Stomach (tissue), 9 donors: ENCODE results near the gene TPST1. TPM values are rescaled to one million over a fixed set of nuclear protein-coding genes. Genes with fewer than 3 reads are reported as not detected.
A peak's percentile ranks its signal among the peaks of the same experiment; 100 is the strongest.

ENCODE experiments used
- DNase-seq, 2 donors: peaks; one replicate each; pipeline versions ENCODE4 v3.0.0 to v3.0.0-alpha.2; 2013 to 2019
- H3K27ac ChIP-seq, 5 donors: fragments of 200-600 bp in 4 of 5; sonication (generic) in 4 of 5; one replicate each; pipeline ENCODE4 v1.5.1; 2013 to 2019; ENCODE audit warnings: mild to moderate bottlenecking in 1 of 5, moderate library complexity in 1 of 5
- H3K27me3 ChIP-seq, 3 donors: fragments of 200-600 bp; sonication (generic); one replicate each; pipeline ENCODE4 v1.5.1; 2017 to 2019; ENCODE audit warnings: mixed run types in 1 of 3
- H3K36me3 ChIP-seq, 4 donors: fragments of 200-600 bp; sonication (generic); 1 replicate in 3 of 4; 2 replicates in 1 of 4; pipeline ENCODE4 v1.5.1; 2016 to 2019
- H3K4me1 ChIP-seq, 4 donors: fragments of 200-600 bp; sonication (generic); one replicate each; pipeline ENCODE4 v1.5.1; 2016 to 2019
- H3K4me3 ChIP-seq, 4 donors: fragments of 200-600 bp; sonication (generic) in 3 of 4; one replicate each; pipeline ENCODE4 v1.5.1; 2016 to 2019; ENCODE audit warnings: mild to moderate bottlenecking in 1 of 4
- H3K9me3 ChIP-seq, 4 donors: fragments of 200-600 bp; sonication (generic); one replicate each; pipeline ENCODE4 v1.5.1; 2016 to 2019
- CTCF ChIP-seq, 7 experiments: fragments of 450-650 bp in 4 of 7; fragments of 200-600 bp in 3 of 7; sonication (generic) in 3 of 7; IDR thresholded peaks; one replicate each; pipeline ENCODE4 v1.5.1; 2016 to 2019; ENCODE audit warnings: antibody characterized with exemption in 7 of 7, control low read depth in 2 of 7, mild to moderate bottlenecking in 1 of 7
- EP300 ChIP-seq: sonication (generic); formaldehyde crosslinking; IDR thresholded peaks from one replicate; pipeline ENCODE4 v1.6.1; 2017; ENCODE audit warnings: antibody characterized with exemption
- POLR2A ChIP-seq, 4 donors: fragments of 450-650 bp; IDR thresholded peaks; one replicate each; pipeline ENCODE4 v1.6.1; 2016; ENCODE audit warnings: antibody characterized with exemption in 4 of 4, control low read depth in 2 of 4, mild to moderate bottlenecking in 1 of 4, moderate library complexity in 1 of 4
- POLR2AphosphoS5 ChIP-seq, 3 donors: sonication (generic); formaldehyde crosslinking; IDR thresholded peaks; one replicate each; pipeline ENCODE4 v1.6.1; 2016; ENCODE audit warnings: antibody characterized with exemption in 3 of 3
- WGBS, 5 donors: extraction: QIAGEN DNeasy Blood & Tissue Kit in 3 of 5; methylation state at CpG; one replicate each; pipeline versions ENCODE4 v1.1.5 to v1.1.7; 2013 to 2018; 5-methylcytosine and 5-hydroxymethylcytosine counted together
- intact Hi-C: fragments of 100-400 bp; cut with DNase I; formaldehyde crosslinking; loops from one replicate; pipeline ENCODE4 v1.15.1; 2023; ENCODE audit warnings: low total_unique reads
- polyA plus RNA-seq, 3 donors: library from polyadenylated mRNA; stranded (reverse); fragments of 200-250 nt; gene quantifications; one replicate each; pipeline ENCODE4 v1.2.3, GENCODE V29; 2013
- total RNA-seq, 5 donors: library from RNA; depleted of rRNA; stranded (reverse); fragments of >200 nt; gene quantifications; one replicate each; pipeline versions ENCODE4 v1.1.0 to v1.2.3, GENCODE V29; 2014 to 2016
- donor health status: healthy with polysubstance abuse.
- donor health status: Bipolar disorder and iron deficiency.
- donor health status: healthy.

TPST1 gene
- total and polyA plus RNA-seq, 8 donors, result 0.58 to 78.8 (median 8.7) TPM

- TF ChIP-seq POLR2A (IDR thresholded peaks at IDR 0.05), result no peak
- no peak for TF ChIP-seq EP300
- no peak for TF ChIP-seq POLR2AphosphoS5 (IDR thresholded peaks at IDR 0.05)
- TF ChIP-seq CTCF (IDR thresholded peaks at IDR 0.05), result no peak
- intact Hi-C loops, result no loop called here
- H3K27me3 ChIP-seq, result no peaks in the 10 kb centered on the region
- peaks cover 0 to 23% (median 7%) of the 10 kb centered on the region in 4 donors for H3K4me1 ChIP-seq
- H3K36me3 ChIP-seq, result no peaks in the 10 kb centered on the region
- no peak overlapping the region for H3K4me3 ChIP-seq
- WGBS, 5 donors, result 64 to 87% (median 76%) methylated on average over 1 of the region's 1 CpG
- no peak overlapping the region for H3K27ac ChIP-seq
- peak in 1 of 2 donors; percentile 68 for DNase-seq
- no peaks in the 10 kb centered on the region for H3K9me3 ChIP-seq
Measured at GRCh38 chr7:66326501-66327215, 121.5 kb downstream of the TPST1 start.

DNA sequence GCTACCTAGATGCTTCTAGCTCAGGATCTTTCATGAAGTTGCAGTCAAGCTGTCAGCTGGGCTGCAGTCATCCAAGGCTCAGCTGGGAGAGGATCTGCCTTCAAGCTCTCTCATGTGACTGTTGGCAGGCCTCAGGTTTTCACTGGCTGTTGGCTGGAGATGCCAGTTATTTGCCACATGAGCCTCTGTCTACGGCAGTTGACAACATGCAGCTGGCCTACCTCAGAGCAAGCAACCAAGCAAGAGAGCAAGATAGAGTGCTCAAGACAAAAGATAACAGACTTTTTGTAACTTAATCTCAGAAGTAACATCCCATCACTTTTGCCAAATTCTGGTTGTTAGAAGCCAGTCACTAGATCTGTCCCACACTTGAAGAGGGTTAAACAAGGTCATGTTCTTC, 125.8 kb downstream of the TPST1 start:
- peak in 1 of 2 donors; percentile 49 for DNase-seq
- no peaks in the 10 kb centered on the region for H3K27me3 ChIP-seq
- WGBS, 5 donors, result 55 to 86% (median 83%) methylated on average over 1 of the region's 1 CpG
- H3K4me3 ChIP-seq, result no peak overlapping the region
- TF ChIP-seq EP300 (no peak), POLR2A (IDR thresholded peaks at IDR 0.05) (no peak), POLR2AphosphoS5 (IDR thresholded peaks at IDR 0.05) (no peak), CTCF (IDR thresholded peaks at IDR 0.05) (no peak)
- intact Hi-C loops, result no loop called here
- H3K27ac ChIP-seq, result peak overlapping the region in 2 of 5 donors; percentile 5 to 23
- H3K9me3 ChIP-seq, result peaks cover 0 to 2% (median 0%) of the 10 kb centered on the region in 4 donors
- H3K36me3 ChIP-seq, result no peaks in the 10 kb centered on the region
- peaks cover 0 to 22% (median 7%) of the 10 kb centered on the region in 4 donors for H3K4me1 ChIP-seq

- intact Hi-C loops, result no loop called here
- no peak for DNase-seq
- Histone ChIP-seq H3K27me3 (no peaks in the 10 kb centered on the region), H3K27ac (no peak overlapping the region), H3K9me3 (peaks cover 0 to 11% (median 6%) of the 10 kb centered on the region in 4 donors), H3K4me1 (peaks cover 0 to 14% (median under 1%) of the 10 kb centered on the region in 4 donors), H3K36me3 (no peaks in the 10 kb centered on the region), H3K4me3 (no peak overlapping the region)
- 74 to 90% (median 88%) methylated on average over 6 of the region's 6 CpGs for WGBS, 5 donors
- TF ChIP-seq POLR2AphosphoS5 (IDR thresholded peaks at IDR 0.05) (no peak), EP300 (no peak), POLR2A (IDR thresholded peaks at IDR 0.05) (no peak), CTCF (IDR thresholded peaks at IDR 0.05) (no peak)
Measured at GRCh38 chr7:66331883-66332282, 126.7 kb downstream of the TPST1 start.

DNA sequence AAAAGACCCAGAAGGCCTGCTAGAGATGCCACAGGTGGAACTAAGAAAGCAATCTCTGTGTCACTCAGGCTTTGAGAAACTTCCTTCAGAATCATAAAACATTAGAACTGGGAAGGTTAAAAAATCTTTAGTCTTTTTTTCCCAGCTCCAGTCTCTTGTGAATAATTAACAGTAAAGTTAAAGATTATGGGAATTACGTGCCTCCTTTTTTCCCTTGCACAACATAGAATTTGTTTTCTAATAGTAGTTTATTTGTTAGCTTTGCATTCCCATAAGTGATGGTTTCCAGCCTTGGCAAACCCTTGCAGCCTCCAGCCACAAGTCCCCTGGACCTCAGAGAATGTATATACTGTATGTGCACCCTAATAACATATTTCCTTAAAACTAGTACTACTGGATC, 128.3 kb downstream of the TPST1 start:
- Histone ChIP-seq H3K9me3 (peaks cover 0 to 21% (median 7%) of the 10 kb centered on the region in 4 donors), H3K27me3 (no peaks in the 10 kb centered on the region), H3K4me3 (no peak overlapping the region), H3K27ac (no peak overlapping the region), H3K36me3 (no peaks in the 10 kb centered on the region), H3K4me1 (peaks cover 0 to 9% (median 0%) of the 10 kb centered on the region in 4 donors)
- TF ChIP-seq EP300 (no peak), POLR2A (IDR thresholded peaks at IDR 0.05) (no peak), CTCF (IDR thresholded peaks at IDR 0.05) (no peak), POLR2AphosphoS5 (IDR thresholded peaks at IDR 0.05) (no peak)
- 52 to 70% (median 67%) methylated on average over 1 of the region's 1 CpG for WGBS, 5 donors
- peak in 1 of 2 donors; percentile 29 for DNase-seq
- intact Hi-C loops, result no loop called here
